ENCODE results near the gene TRMT112.

TRMT112 gene

DNA sequence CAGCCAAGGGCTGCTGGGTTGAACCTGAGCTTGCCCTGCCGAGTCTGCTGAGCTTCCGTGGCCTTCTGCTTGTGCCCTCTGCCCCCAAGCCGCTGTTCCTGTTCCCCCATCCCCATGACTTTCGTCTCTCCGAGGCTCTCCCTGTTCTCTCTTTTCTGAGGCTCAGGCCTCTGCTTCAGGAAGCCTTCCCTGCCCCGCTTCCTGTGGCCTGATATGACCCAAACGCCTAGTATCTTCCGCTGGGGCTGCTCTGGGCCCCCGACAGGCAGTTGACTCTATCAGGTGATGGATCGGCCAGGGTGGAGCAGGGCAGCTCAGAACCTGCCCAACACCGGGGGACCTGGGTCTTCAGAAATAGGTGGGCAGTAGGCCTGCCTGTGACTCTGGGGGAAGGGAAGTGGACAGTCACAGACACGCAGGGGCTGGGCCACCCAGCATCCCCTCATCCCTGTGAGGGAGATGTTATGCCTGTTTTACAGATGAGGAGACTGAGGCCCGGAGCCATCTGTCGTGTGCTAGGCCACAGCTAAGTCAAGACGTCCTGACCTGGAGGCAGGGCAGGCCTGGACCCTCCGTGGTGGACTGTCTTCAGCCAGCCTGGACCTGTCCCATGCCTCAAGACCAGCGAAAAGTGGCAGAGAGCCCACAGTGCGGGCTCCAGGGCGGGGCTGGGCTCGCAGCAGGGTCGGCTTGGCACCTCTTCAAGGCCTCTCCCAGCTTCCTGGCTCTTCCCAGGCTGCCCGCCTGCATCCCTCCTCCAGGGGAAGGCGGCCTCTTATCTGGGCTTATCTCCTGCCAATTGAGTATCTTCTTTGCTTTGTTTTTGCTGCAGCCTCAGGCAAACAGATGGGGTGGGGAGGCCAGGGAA lies 49.1 kb downstream of the TRMT112 start:
- DNase-seq = no peak

DNA sequence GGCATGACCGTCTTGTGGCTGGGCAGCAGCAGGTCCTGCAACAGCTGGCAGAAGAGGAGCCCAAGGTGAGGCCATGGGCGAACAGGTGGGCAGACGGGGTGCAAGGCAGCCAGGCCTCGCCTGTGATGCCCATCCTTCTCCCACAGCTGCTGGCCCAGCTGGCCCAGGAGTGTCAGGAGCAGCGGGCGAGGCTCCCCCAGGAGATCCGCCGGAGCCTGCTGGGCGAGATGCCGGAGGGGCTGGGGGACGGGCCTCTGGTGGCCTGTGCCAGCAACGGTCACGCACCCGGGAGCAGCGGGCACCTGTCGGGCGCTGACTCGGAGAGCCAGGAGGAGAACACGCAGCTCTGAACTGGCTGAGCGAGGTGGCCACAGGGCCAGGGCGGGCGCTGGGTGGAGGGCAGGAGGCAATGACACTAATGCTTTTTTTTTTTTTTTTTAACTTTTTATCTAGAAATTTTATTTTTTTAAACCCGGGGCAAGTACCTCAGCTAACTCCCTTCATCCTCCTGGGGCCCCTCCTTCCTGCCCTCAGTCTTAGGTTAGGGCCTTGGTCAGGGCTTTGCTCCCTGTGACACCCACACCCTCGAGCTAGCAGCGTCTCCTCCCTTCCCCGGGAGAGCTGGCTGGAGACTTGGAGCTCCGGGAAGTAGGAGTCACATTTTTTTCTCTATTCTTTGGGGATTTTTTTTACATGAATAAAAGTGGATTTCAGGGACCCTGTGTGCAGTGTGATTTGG lies 50.0 kb downstream of the TRMT112 start:
- DNase-seq = no peak

All from activated CD4-positive, CD25-positive, alpha-beta regulatory T cell (primary cell).